ENCODE data around the gene RENBP.

RENBP gene

DNA sequence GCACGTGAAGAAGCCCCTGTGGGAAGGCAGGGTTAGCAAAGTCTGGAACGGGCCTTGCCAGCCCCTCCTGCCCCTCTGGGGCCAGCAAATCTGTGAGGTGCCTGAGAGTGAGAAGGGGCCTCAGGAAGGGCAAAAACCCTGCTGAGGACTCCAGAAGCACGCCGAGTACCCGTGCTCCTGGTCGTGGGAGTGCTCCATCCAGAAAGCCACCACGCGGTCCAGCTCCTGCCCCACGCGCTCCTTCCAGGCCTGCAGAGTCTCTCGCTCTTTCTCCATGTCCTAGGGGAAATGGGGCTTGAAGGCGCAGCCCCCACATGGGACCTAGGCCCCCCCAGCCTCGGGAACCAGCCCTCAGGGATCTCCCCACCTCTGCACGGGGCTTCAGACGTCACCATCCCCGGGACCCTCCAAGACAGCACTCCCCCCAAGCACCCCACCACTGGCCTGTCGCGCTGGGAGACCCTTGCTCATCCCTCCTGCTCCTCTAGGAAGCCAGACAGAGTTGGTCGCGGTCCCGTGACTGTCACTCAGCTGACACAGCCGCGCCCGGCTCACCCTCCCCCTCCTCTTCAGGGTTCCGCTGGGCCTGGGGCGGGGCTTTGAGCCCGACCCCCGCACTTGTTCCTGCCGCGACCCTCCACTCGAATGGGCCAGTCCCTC, at the start of gene RENBP:
Gene RENBP (minus strand): TSS at position 504 of the 660 bp plus-strand sequence. CDS start 33 bp downstream, at position 471.
- peak; percentile 41 to 47 for DNase-seq

- no peak for DNase-seq
Measured at GRCh38 chrX:153993978-153994377, 49.5 kb upstream of the RENBP start.

GRCh38 chrX:153993079-153993478, 48.6 kb upstream of the RENBP start:
- no peak for DNase-seq

- DNase-seq: no peak
Measured at GRCh38 chrX:153992180-153992579, 47.7 kb upstream of the RENBP start.

GRCh38 chrX:153991013-153991580, 46.7 kb upstream of the RENBP start:
- DNase-seq: no peak

- DNase-seq: no peak
Measured at GRCh38 chrX:153989973-153990655, 45.7 kb upstream of the RENBP start.

- no peak for DNase-seq
Measured at GRCh38 chrX:153988493-153988892, 44.0 kb upstream of the RENBP start.

- DNase-seq: peak in 1 of 2 experiments; percentile 58
Measured at GRCh38 chrX:153984351-153985178, 40.1 kb upstream of the RENBP start.

DNA sequence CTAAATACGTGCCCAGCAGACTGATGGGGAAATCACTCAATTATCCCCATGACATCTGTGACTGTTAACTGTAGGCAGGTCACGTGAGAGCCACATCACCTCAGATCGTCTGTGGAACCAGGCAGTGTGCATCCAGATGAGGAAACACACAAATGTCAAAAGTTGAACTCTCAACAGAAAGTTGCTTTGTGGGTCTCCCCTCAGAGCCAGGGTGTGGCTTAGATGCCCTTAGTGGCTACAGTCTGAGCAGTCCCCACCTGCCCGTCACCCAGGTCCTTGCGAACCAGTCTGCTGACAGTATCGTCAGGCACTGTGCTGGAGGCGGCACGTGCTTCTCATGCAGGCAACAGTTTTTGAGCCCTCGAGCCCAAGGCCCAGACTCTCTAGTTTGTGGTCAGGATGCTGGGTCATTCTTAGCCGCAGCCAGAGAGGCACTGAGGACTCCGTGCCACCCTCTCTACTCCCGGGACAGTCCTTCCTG, 38.9 kb upstream of the RENBP start:
- peak in 1 of 2 experiments; percentile 22 for DNase-seq

DNA sequence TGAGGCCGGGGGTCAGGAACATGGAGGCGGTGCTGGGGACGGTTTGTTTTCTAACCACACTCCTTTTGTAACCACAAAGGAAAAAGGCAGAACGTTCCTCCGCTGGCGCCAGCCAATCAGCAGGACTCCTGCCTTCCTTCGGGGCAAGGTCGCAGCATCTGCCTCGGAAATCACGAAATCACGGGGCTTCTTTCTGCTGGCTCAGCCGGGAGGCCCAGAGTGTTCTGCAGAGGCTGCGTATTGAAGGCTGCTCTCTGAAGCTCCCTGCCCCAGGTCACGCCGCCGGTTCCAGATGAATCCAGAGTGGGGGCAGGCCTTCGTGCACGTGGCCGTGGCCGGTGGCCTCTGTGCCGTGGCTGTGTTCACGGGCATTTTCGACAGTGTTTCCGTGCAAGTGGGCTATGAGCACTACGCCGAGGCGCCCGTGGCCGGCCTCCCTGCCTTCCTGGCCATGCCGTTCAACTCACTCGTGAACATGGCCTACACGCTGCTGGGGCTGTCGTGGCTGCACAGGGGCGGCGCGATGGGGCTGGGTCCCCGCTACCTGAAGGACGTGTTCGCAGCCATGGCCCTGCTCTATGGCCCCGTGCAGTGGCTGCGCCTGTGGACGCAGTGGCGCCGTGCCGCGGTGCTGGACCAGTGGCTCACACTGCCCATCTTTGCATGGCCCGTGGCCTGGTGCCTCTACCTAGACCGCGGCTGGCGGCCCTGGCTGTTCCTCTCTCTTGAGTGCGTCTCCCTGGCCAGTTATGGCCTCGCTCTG, 37.5 kb upstream of the RENBP start:
- DNase-seq: peak; percentile 45 to 62

- no peak for DNase-seq
Measured at GRCh38 chrX:153981231-153981630, 36.8 kb upstream of the RENBP start.

- peak in 1 of 2 experiments; percentile 11 for DNase-seq
Measured at GRCh38 chrX:153980394-153980793, 36.0 kb upstream of the RENBP start.

DNA sequence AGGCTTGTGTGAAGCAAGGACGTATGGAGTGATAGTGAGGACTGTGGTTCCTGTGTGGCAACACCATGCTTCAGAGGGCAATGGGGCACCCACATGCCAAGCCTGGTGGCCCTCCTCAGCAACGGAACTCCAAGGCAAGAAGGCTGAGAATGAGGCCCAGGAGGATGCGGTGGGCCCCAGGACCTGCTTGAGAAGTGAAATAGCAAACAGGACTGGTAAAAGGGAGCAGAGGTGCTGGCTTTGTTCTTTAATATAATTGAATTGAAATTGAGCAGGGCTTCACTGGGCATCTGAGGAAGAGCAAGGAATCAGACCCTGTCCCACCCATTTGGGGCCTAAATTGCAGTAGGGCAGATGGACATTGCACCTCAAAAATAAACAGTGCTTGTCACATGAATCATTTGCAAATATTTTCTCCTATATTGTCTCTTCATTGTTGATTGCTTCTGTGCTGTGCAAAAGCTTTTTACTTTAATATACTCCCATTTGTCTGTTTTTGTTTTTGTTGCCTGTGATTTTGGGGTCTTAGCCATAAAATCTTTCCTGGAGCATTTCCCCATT, 30.4 kb upstream of the RENBP start:
- DNase-seq: no peak

- DNase-seq: no peak
Measured at GRCh38 chrX:153974003-153974725, 29.7 kb upstream of the RENBP start.

GRCh38 chrX:153973127-153974002, 28.9 kb upstream of the RENBP start:
- no peak for DNase-seq

GRCh38 chrX:153972368-153973126, 28.1 kb upstream of the RENBP start, which contains the start of gene TMEM187:
TMEM187 (plus strand) TSS chrX:153972754; CDS start chrX:153982063, 9,309 bp downstream.
- peak; percentile 80 to 85 for DNase-seq

DNA sequence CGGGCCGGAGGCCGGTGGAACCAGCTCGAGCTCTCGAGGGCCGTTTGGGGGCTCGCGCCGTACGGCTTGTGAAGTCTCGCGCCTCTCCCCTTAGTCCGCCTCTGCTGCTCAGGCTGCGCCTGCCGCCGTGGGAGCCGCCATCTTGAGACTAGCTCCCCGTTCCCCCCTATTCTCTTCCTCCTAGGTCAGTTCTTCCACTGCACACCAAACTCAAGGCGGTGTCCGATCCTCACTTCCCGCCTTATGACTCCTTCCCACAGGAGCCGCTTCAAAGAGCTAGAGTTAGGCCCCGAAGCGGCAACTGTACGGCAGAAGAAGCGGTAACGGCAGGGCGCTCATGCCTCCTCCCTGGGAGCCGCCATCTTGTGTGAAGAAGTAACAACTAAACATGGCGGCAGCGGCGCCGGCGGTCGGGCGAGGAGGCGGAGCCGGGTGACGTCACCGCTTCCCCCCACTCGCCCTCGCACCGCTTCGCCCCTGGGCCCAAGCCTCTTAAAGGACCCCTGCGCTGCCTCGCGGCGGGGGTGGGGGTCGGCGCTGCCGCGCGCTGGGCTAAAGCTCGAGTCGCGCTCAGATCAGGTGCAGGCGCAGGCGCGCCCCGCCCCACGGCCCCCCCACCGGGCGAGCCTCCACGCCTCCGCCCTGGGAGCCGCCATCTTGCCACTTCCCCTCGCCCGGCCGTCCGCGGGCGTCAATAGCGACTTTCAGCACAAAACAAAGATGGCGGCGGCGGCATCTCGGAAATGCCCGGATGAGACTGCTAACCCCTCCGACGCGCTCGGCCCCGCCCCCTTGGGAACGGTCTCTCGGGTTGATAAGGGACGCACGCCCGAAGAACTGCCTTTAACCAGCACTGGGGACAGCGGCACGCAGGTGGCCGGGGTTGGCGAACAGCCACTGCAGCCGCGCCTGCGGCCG, 27.3 kb upstream of the RENBP start, which contains the start of gene HCFC1:
Gene HCFC1 (minus strand): TSS at position 369 of the 918 bp plus-strand sequence. CDS start 978 bp downstream, outside the sequence.
- DNase-seq: peak; percentile 81 to 88

DNA sequence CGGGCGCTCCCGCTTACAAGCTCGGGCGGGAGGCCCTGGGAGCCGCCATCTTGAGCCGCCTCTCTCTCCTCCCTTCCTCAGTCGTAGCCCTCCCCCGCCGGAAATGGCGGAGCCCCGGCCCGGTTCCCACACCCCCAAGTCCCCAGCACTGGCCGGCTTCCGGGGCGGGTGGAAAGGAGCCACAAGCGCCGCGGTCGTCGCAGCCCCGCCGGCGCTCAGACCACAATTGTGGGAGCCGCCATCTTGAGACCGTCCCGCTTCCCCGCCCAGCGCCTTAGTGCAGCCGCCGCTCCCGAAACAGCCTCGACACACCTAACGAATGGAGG, 26.6 kb upstream of the RENBP start:
- peak; percentile 76 to 87 for DNase-seq

Measured in stimulated activated CD4-positive, alpha-beta T cell treated with anti-CD3 and anti-CD28 coated beads, Interleukin-4, amount 100 ng/mL, for 4 hours (primary cell).